Stimulated activated CD4-positive, alpha-beta T cell treated with anti-CD3 and anti-CD28 coated beads, TNF-alpha, amount 100 ng/mL, for 1 hour (primary cell): Measurements from ENCODE around the gene ATAD3B.
"Not testable (repeated sequence)": the region's sequence is repeated elsewhere in the genome, so short reads cannot be mapped to it uniquely, and the experiment has no call there.

Experiments
- DNase-seq, 3 donors: peaks; one replicate each; pipeline ENCODE4 v3.0.0-alpha.2; 2020; ENCODE audit warnings: low read depth in 3 of 3, low spot score in 1 of 3

Gene ATAD3B

GRCh38 chr1:1432951-1433803 lies 38.4 kb upstream of the ATAD3B start:
- no peak for DNase-seq

GRCh38 chr1:1433804-1434130 lies 37.8 kb upstream of the ATAD3B start:
- peak in 1 of 3 donors; percentile 25 for DNase-seq

- no peak for DNase-seq
Measured at GRCh38 chr1:1434131-1434823, 37.3 kb upstream of the ATAD3B start.

- no peak for DNase-seq
Measured at GRCh38 chr1:1434824-1435105, 36.8 kb upstream of the ATAD3B start.

GRCh38 chr1:1435106-1435903 lies 36.3 kb upstream of the ATAD3B start, which contains the start of gene VWA1:
Gene VWA1 (plus strand): TSS chr1:1435690. CDS start chr1:1435749, 59 bp downstream.
- DNase-seq = peak; percentile 6 to 53 (median 25)

- no peak for DNase-seq
Measured at GRCh38 chr1:1435911-1436629, 35.5 kb upstream of the ATAD3B start.

GRCh38 chr1:1436630-1437032 lies 34.9 kb upstream of the ATAD3B start:
- no peak for DNase-seq

- no peak for DNase-seq
Measured at GRCh38 chr1:1437033-1437903, 34.3 kb upstream of the ATAD3B start.

GRCh38 chr1:1437904-1438376 lies 33.6 kb upstream of the ATAD3B start:
- no peak for DNase-seq

- DNase-seq = no peak
Measured at GRCh38 chr1:1438531-1439381, 32.8 kb upstream of the ATAD3B start.

GRCh38 chr1:1439546-1440261 lies 31.9 kb upstream of the ATAD3B start:
- DNase-seq = no peak

- DNase-seq = no peak
Measured at GRCh38 chr1:1440262-1441001, 31.1 kb upstream of the ATAD3B start.

- peak in 2 of 3 donors; percentile 34 to 60 for DNase-seq
Measured at GRCh38 chr1:1441002-1441888, 30.3 kb upstream of the ATAD3B start.

GRCh38 chr1:1442069-1442770 lies 29.3 kb upstream of the ATAD3B start:
- no peak for DNase-seq

GRCh38 chr1:1446631-1447030 lies 24.9 kb upstream of the ATAD3B start:
- DNase-seq = not testable (repeated sequence)

- DNase-seq = no peak
Measured at GRCh38 chr1:1449099-1449739, 22.3 kb upstream of the ATAD3B start, which contains the start of gene ATAD3C. Gene ATAD3C (plus strand): TSS chr1:1449689. CDS start chr1:1450684, 995 bp downstream.
